HepG2 (cell line): ENCODE data around the gene LOC128125822.

Source experiments
- BORCS8-MEF2B ChIP-seq: sonication (generic); formaldehyde crosslinking; IDR thresholded peaks from 2 replicates; pipeline ENCODE4 v1.8.0; 2022; ENCODE audit warnings: mild to moderate bottlenecking, missing genetic modification reagents
- HDAC1 ChIP-seq: sonication (generic); formaldehyde crosslinking; IDR thresholded peaks from 2 replicates; pipeline ENCODE4 v1.5.1; 2020; ENCODE audit warnings: mild to moderate bottlenecking, missing genetic modification reagents
- KAT8 ChIP-seq: IDR thresholded peaks from 2 replicates; pipeline ENCODE4 v1.6.1; 2016; ENCODE audit warnings: missing genetic modification reagents, missing compliant biosample characterization
- SALL1 ChIP-seq: sonication (generic); formaldehyde crosslinking; IDR thresholded peaks from 2 replicates; pipeline ENCODE4 v1.8.0; 2022; ENCODE audit warnings: mild to moderate bottlenecking, missing genetic modification reagents
- TSC22D2 ChIP-seq: sonication (generic); formaldehyde crosslinking; IDR thresholded peaks from 2 replicates; pipeline ENCODE4 v1.5.1; 2020; ENCODE audit warnings: missing genetic modification reagents, mild to moderate bottlenecking, borderline replicate concordance
- ZNF563 ChIP-seq: sonication (generic); formaldehyde crosslinking; IDR thresholded peaks from 2 replicates; pipeline ENCODE4 v1.8.0; 2022; ENCODE audit warnings: mild to moderate bottlenecking, moderate library complexity, missing genetic modification reagents
- ZNF564 ChIP-seq: sonication (generic); formaldehyde crosslinking; IDR thresholded peaks from 2 replicates; pipeline ENCODE4 v1.8.1; 2023; ENCODE audit warnings: mild to moderate bottlenecking, missing genetic modification reagents
- TF ChIP-seq, protein P1 (sequence below): sonication (generic); formaldehyde crosslinking; IDR thresholded peaks from 2 replicates; pipeline ENCODE4 v1.5.0; 2020; ENCODE audit warnings: mild to moderate bottlenecking, missing genetic modification reagents, borderline replicate concordance
- TF ChIP-seq, protein P2 (sequence below): sonication (generic); formaldehyde crosslinking; IDR thresholded peaks from 2 replicates; pipeline ENCODE4 v1.4.0; 2020; ENCODE audit warnings: mild to moderate bottlenecking, missing genetic modification reagents
- TF ChIP-seq, protein P3 (sequence below): sonication (generic); formaldehyde crosslinking; IDR thresholded peaks from 2 replicates; pipeline ENCODE4 v1.4.0; 2020; ENCODE audit warnings: missing genetic modification reagents, borderline replicate concordance
- TF ChIP-seq, protein P4 (sequence below): sonication (generic); formaldehyde crosslinking; IDR thresholded peaks from 2 replicates; pipeline ENCODE4 v1.5.1; 2020; ENCODE audit warnings: mild to moderate bottlenecking, missing genetic modification reagents, moderate library complexity
- TF ChIP-seq, protein P5 (sequence below): sonication (generic); formaldehyde crosslinking; IDR thresholded peaks from 2 replicates; pipeline ENCODE4 v1.8.1; 2022; ENCODE audit warnings: mild to moderate bottlenecking, missing genetic modification reagents

Gene LOC128125822

DNA sequence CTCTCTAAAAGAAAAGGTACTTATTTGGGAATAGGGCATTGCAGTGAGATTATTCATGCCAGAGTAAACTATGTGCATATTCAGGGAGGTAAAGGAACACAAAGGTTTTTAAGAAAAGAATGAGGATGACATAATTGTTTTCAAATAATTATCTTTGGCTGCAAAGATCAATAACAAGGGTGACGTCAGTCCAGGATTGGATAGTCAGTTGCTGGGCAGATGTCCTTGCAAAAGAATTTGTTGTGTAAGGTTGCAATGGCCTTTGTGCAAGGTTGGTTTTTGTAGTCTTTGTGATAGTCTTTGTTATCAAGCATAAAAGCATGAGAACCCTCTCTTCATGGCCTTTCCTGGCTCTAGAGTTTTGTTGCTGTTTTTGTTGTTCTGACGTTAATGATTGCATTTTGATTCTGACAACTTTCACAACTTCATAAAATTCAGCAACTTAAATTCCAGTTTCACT lies 17.7 kb downstream of the LOC128125822 start (continued):
- TF ChIP-seq KAT8 (CRISPR knock-in tag) (peak; percentile 80), HDAC1 (CRISPR knock-in tag) (peak; percentile 64; the same call in 1 of the 2 replicates), SALL1 (CRISPR knock-in tag) (peak; percentile 78; the same call in 1 of the 2 replicates), ZNF564 (CRISPR knock-in tag) (no peak), TSC22D2 (no peak), BORCS8-MEF2B (CRISPR knock-in tag) (no peak), ZNF563 (no peak)
- TF ChIP-seq, protein P1, sequence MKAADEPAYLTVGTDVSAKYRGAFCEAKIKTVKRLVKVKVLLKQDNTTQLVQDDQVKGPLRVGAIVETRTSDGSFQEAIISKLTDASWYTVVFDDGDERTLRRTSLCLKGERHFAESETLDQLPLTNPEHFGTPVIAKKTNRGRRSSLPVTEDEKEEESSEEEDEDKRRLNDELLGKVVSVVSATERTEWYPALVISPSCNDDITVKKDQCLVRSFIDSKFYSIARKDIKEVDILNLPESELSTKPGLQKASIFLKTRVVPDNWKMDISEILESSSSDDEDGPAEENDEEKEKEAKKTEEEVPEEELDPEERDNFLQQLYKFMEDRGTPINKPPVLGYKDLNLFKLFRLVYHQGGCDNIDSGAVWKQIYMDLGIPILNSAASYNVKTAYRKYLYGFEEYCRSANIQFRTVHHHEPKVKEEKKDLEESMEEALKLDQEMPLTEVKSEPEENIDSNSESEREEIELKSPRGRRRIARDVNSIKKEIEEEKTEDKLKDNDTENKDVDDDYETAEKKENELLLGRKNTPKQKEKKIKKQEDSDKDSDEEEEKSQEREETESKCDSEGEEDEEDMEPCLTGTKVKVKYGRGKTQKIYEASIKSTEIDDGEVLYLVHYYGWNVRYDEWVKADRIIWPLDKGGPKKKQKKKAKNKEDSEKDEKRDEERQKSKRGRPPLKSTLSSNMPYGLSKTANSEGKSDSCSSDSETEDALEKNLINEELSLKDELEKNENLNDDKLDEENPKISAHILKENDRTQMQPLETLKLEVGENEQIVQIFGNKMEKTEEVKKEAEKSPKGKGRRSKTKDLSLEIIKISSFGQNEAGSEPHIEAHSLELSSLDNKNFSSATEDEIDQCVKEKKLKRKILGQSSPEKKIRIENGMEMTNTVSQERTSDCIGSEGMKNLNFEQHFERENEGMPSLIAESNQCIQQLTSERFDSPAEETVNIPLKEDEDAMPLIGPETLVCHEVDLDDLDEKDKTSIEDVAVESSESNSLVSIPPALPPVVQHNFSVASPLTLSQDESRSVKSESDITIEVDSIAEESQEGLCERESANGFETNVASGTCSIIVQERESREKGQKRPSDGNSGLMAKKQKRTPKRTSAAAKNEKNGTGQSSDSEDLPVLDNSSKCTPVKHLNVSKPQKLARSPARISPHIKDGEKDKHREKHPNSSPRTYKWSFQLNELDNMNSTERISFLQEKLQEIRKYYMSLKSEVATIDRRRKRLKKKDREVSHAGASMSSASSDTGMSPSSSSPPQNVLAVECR (CRISPR knock-in tag): no peak; the same call in 1 of the 2 replicates
- TF ChIP-seq, protein P2, sequence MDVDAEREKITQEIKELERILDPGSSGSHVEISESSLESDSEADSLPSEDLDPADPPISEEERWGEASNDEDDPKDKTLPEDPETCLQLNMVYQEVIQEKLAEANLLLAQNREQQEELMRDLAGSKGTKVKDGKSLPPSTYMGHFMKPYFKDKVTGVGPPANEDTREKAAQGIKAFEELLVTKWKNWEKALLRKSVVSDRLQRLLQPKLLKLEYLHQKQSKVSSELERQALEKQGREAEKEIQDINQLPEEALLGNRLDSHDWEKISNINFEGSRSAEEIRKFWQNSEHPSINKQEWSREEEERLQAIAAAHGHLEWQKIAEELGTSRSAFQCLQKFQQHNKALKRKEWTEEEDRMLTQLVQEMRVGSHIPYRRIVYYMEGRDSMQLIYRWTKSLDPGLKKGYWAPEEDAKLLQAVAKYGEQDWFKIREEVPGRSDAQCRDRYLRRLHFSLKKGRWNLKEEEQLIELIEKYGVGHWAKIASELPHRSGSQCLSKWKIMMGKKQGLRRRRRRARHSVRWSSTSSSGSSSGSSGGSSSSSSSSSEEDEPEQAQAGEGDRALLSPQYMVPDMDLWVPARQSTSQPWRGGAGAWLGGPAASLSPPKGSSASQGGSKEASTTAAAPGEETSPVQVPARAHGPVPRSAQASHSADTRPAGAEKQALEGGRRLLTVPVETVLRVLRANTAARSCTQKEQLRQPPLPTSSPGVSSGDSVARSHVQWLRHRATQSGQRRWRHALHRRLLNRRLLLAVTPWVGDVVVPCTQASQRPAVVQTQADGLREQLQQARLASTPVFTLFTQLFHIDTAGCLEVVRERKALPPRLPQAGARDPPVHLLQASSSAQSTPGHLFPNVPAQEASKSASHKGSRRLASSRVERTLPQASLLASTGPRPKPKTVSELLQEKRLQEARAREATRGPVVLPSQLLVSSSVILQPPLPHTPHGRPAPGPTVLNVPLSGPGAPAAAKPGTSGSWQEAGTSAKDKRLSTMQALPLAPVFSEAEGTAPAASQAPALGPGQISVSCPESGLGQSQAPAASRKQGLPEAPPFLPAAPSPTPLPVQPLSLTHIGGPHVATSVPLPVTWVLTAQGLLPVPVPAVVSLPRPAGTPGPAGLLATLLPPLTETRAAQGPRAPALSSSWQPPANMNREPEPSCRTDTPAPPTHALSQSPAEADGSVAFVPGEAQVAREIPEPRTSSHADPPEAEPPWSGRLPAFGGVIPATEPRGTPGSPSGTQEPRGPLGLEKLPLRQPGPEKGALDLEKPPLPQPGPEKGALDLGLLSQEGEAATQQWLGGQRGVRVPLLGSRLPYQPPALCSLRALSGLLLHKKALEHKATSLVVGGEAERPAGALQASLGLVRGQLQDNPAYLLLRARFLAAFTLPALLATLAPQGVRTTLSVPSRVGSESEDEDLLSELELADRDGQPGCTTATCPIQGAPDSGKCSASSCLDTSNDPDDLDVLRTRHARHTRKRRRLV: no peak
- TF ChIP-seq, protein P3, sequence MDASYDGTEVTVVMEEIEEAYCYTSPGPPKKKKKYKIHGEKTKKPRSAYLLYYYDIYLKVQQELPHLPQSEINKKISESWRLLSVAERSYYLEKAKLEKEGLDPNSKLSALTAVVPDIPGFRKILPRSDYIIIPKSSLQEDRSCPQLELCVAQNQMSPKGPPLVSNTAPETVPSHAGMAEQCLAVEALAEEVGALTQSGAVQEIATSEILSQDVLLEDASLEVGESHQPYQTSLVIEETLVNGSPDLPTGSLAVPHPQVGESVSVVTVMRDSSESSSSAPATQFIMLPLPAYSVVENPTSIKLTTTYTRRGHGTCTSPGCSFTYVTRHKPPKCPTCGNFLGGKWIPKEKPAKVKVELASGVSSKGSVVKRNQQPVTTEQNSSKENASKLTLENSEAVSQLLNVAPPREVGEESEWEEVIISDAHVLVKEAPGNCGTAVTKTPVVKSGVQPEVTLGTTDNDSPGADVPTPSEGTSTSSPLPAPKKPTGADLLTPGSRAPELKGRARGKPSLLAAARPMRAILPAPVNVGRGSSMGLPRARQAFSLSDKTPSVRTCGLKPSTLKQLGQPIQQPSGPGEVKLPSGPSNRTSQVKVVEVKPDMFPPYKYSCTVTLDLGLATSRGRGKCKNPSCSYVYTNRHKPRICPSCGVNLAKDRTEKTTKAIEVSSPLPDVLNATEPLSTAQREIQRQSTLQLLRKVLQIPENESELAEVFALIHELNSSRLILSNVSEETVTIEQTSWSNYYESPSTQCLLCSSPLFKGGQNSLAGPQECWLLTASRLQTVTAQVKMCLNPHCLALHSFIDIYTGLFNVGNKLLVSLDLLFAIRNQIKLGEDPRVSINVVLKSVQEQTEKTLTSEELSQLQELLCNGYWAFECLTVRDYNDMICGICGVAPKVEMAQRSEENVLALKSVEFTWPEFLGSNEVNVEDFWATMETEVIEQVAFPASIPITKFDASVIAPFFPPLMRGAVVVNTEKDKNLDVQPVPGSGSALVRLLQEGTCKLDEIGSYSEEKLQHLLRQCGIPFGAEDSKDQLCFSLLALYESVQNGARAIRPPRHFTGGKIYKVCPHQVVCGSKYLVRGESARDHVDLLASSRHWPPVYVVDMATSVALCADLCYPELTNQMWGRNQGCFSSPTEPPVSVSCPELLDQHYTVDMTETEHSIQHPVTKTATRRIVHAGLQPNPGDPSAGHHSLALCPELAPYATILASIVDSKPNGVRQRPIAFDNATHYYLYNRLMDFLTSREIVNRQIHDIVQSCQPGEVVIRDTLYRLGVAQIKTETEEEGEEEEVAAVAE (CRISPR knock-in tag): peak; percentile 72; the same call in 1 of the 2 replicates
- TF ChIP-seq, protein P4, sequence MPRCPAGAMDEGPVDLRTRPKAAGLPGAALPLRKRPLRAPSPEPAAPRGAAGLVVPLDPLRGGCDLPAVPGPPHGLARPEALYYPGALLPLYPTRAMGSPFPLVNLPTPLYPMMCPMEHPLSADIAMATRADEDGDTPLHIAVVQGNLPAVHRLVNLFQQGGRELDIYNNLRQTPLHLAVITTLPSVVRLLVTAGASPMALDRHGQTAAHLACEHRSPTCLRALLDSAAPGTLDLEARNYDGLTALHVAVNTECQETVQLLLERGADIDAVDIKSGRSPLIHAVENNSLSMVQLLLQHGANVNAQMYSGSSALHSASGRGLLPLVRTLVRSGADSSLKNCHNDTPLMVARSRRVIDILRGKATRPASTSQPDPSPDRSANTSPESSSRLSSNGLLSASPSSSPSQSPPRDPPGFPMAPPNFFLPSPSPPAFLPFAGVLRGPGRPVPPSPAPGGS (CRISPR knock-in tag): no peak
- TF ChIP-seq, protein P5, sequence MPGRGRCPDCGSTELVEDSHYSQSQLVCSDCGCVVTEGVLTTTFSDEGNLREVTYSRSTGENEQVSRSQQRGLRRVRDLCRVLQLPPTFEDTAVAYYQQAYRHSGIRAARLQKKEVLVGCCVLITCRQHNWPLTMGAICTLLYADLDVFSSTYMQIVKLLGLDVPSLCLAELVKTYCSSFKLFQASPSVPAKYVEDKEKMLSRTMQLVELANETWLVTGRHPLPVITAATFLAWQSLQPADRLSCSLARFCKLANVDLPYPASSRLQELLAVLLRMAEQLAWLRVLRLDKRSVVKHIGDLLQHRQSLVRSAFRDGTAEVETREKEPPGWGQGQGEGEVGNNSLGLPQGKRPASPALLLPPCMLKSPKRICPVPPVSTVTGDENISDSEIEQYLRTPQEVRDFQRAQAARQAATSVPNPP (CRISPR knock-in tag): no peak
